Measurements from ENCODE around the gene DCUN1D3.

DNA sequence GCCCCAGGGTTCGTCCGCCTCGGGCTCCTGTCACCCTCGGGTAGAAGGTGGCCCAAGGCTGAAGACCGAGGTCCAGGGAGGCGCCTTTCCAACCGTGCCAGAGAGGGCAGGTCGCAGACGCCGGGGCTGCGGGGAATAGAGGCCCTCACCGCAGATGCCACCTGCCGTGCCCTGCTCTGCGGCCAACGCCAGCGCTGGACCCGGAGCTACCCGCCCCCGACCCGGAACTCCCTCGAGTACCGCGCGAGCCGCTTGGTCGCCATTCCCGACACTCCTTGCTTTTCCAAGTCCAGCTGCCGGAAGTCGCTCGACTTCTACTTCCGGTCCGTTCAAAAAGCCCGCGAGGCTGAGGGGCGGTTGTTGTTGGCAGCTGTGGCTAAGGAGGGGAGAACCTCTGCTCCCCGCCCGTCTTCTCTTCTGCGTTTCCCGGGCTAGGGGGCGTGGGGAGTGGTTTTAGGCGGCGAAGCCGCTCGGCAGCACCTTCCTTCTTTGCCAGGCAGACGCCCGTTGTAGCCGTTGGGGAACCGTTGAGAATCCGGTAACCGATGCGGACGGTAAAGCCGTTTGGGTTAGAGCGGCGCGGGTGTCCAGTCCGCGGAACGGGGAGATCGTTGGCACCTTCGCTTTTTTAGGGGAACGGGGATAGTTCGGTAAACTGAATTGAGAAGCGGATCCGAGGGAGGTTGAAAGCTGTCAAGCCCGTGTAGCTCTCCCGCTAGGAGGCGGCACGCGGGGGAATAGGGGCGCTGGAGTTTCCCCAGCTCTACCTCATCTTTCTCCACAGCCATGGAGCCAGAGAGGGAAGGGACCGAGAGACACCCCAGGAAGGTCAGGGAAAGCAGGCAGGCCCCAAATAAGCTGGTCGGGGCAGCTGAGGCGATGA, 93.7 kb downstream of the DCUN1D3 start, which contains the start of the genes ERI2 and REXO5:
- TF ChIP-seq, protein P1, sequence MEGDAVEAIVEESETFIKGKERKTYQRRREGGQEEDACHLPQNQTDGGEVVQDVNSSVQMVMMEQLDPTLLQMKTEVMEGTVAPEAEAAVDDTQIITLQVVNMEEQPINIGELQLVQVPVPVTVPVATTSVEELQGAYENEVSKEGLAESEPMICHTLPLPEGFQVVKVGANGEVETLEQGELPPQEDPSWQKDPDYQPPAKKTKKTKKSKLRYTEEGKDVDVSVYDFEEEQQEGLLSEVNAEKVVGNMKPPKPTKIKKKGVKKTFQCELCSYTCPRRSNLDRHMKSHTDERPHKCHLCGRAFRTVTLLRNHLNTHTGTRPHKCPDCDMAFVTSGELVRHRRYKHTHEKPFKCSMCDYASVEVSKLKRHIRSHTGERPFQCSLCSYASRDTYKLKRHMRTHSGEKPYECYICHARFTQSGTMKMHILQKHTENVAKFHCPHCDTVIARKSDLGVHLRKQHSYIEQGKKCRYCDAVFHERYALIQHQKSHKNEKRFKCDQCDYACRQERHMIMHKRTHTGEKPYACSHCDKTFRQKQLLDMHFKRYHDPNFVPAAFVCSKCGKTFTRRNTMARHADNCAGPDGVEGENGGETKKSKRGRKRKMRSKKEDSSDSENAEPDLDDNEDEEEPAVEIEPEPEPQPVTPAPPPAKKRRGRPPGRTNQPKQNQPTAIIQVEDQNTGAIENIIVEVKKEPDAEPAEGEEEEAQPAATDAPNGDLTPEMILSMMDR (IDR thresholded peaks at IDR 0.05 in 2 of 3, conservative IDR thresholded peaks at IDR 0.05 in 1 of 3; ENCODE audit: borderline replicate concordance in 1 of 3, insufficient read depth in 1 of 3, low read depth in 2 of 3, low read length in 2 of 3) = peak; percentile 32 to 45 (median 44); a peak in 5 of 6 replicates
- TF ChIP-seq SIN3A (IDR thresholded peaks at IDR 0.05; ENCODE audit: low read depth) (peak; percentile 92), POLR2AphosphoS5 (IDR thresholded peaks at IDR 0.05; ENCODE audit: low read depth, low read length) (peak; percentile 90), EZH2phosphoT487 (IDR thresholded peaks at IDR 0.05; ENCODE audit: borderline replicate concordance) (no peak)
- TF ChIP-seq, protein P2, sequence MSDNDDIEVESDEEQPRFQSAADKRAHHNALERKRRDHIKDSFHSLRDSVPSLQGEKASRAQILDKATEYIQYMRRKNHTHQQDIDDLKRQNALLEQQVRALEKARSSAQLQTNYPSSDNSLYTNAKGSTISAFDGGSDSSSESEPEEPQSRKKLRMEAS (IDR thresholded peaks at IDR 0.05) = peak; percentile 90
- TF ChIP-seq, protein P3, sequence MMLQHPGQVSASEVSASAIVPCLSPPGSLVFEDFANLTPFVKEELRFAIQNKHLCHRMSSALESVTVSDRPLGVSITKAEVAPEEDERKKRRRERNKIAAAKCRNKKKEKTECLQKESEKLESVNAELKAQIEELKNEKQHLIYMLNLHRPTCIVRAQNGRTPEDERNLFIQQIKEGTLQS (IDR thresholded peaks at IDR 0.05) = no peak
